K562 (cell line): ENCODE data around the gene LARP4B. TPM values are rescaled to one million over a fixed set of nuclear protein-coding genes. Genes with fewer than 3 reads are reported as not detected.

Experiments used
- AFF4 ChIP-seq: sonication (generic); formaldehyde crosslinking; IDR thresholded peaks from 2 replicates; pipeline ENCODE4 v1.8.0; 2023; ENCODE audit warnings: mild to moderate bottlenecking, missing genetic modification reagents
- CTCF ChIP-seq, 3 experiments: IDR thresholded peaks in 2 of 3; conservative IDR thresholded peaks in 1 of 3; 2 replicates each; pipeline ENCODE4 v1.5.1; 2011 to 2012; ENCODE audit warnings: low read length in 3 of 3, mild to moderate bottlenecking in 3 of 3, control low read depth in 2 of 3, improper control_type of control experiment in 1 of 3, inconsistent platforms in 1 of 3, low read depth in 1 of 3, mixed read lengths in 1 of 3, moderate library complexity in 1 of 3; ENCODE audit not compliant: insufficient read depth in 2 of 3
- EP400 ChIP-seq: fragments of 450-650 bp; IDR thresholded peaks from 2 replicates; pipeline ENCODE4 v1.6.1; 2017; ENCODE audit warnings: antibody characterized with exemption, mild to moderate bottlenecking, moderate library complexity
- RAD21 ChIP-seq, 2 experiments: fragments of 250-450 bp in 1 of 2; fragments of 450-650 bp in 1 of 2; sonication (Bioruptor Pico) in 1 of 2; formaldehyde crosslinking in 1 of 2; IDR thresholded peaks in 1 of 2; conservative IDR thresholded peaks in 1 of 2; 2 replicates each; pipeline versions ENCODE4 v1.4.0 to v1.8.0; 2020 to 2022; ENCODE audit warnings: mild to moderate bottlenecking in 2 of 2, moderate library complexity in 1 of 2
- polyA plus RNA-seq, 8 experiments: library from polyadenylated mRNA; depleted of rRNA in 4 of 8; stranded (reverse) in 5 of 8; unstranded in 3 of 8; fragments of >200 nt; fragmentation: Nextera tagmentation in 2 of 8; fragmentation: Illumina TruSeq in 1 of 8; extraction: Ambion mirVana in 2 of 8; extraction: Trizol in 1 of 8; gene quantifications; 2 replicates each; pipeline versions ENCODE4 v1.2.1 to v1.2.3, GENCODE V29; 2011 to 2014; ENCODE audit warnings: inconsistent platforms in 1 of 8, missing spikeins in 1 of 8
- total RNA-seq, 7 experiments: library from RNA; depleted of rRNA in 6 of 7; stranded (reverse); fragments of >200 nt in 6 of 7; fragmentation: Illumina TruSeq in 2 of 7; extraction: Trizol in 2 of 7; gene quantifications; 2 replicates each; pipeline versions ENCODE4 v1.2.1 to v1.2.3, GENCODE V29; 2011 to 2021; ENCODE audit warnings: low replicate concordance in 1 of 7

Gene LARP4B
- total and polyA plus RNA-seq, 9 of the 15 experiments (the other 6 are each of a cell fraction or from before 2014, with no cell fraction given), result 11.8 to 130 (median 42.6) TPM

- no peak for TF ChIP-seq AFF4
- TF ChIP-seq EP400, result no peak
- peak; percentile 10 to 40 (median 35); a peak in 4 of 6 replicates for TF ChIP-seq CTCF (IDR thresholded peaks at IDR 0.05 in 2 of 3, conservative IDR thresholded peaks at IDR 0.05 in 1 of 3; ENCODE audit: insufficient read depth in 2 of 3, low read depth in 1 of 3, low read length in 3 of 3)
- TF ChIP-seq RAD21 (CRISPR knock-in tag; conservative IDR thresholded peaks at IDR 0.05 in 1 of 2, IDR thresholded peaks at IDR 0.05 in 1 of 2), result peak in 1 of 2 experiments; percentile 33; a peak in 2 of 4 replicates
- TF ChIP-seq, all 486 proteins: peak for 3
Measured at GRCh38 chr10:810351-810846, 121.1 kb downstream of the LARP4B start (continued).
